IMR-90 (cell line): Measurements from ENCODE around the gene PPP1R9A. TPM values are rescaled to one million over a fixed set of nuclear protein-coding genes. Genes with fewer than 3 reads are reported as not detected.

Experiments used
- ATAC-seq: fragments of 200-7000 bp; cut with Tn5 transposase; 2 replicates; pipeline ENCODE4 v1.9.1; 2020; ENCODE audit warnings: low read depth, mild to moderate bottlenecking, moderate library complexity
- BruUV-seq: library from RNA; stranded (reverse); fragments of 400-500 nt; replicated peaks from 2 replicates; lab custom pipeline; 2021; lab: Mats Ljungman, UMichigan
- CTCF ChIA-PET: fragments of 300-600 bp; formaldehyde crosslinking; extraction: SDS; loops from one replicate; lab custom pipeline; 2021; ENCODE audit warnings: antibody characterized with exemption; lab: Yijun Ruan, JAX
- POLR2A ChIA-PET: fragments of 300-600 bp; sonication (Branson Sonifier 250); formaldehyde crosslinking; loops from one replicate; lab custom pipeline; 2022; ENCODE audit warnings: antibody characterized with exemption; ENCODE audit not compliant: unreplicated experiment; lab: Charles Lee
- DNase-seq: peaks from one replicate; pipeline ENCODE4 v3.0.0; 2013
- H2AFZ ChIP-seq: replicated peaks from 2 replicates; pipeline ENCODE3; 2013; ENCODE audit warnings: low read length, mild to moderate bottlenecking; ENCODE audit not compliant: poor library complexity
- H2AK5ac ChIP-seq: 2 replicates; pipeline ENCODE4 v1.6.1; 2013; ENCODE audit warnings: low read depth, low read length, inconsistent platforms
- H2AK9ac ChIP-seq: replicated peaks from 2 replicates; pipeline ENCODE3; 2013; ENCODE audit warnings: mild to moderate bottlenecking, low read depth, low read length, moderate library complexity; ENCODE audit not compliant: poor library complexity
- H2BK120ac ChIP-seq: 2 replicates; pipeline ENCODE4 v1.6.1; 2013; ENCODE audit warnings: low read depth, low read length, inconsistent platforms
- H2BK15ac ChIP-seq: 3 replicates; pipeline ENCODE4 v1.6.1; 2013; ENCODE audit warnings: low read depth, low read length, inconsistent platforms
- H2BK20ac ChIP-seq: 2 replicates; pipeline ENCODE4 v1.6.1; 2013; ENCODE audit warnings: low read depth, mild to moderate bottlenecking, inconsistent platforms, low read length, moderate library complexity
- H2BK5ac ChIP-seq: 2 replicates; pipeline ENCODE4 v1.6.1; 2013; ENCODE audit warnings: mild to moderate bottlenecking, low read depth, low read length, inconsistent platforms; ENCODE audit not compliant: poor library complexity, severe bottlenecking
- H3K14ac ChIP-seq: replicated peaks from 2 replicates; pipeline ENCODE4 v1.6.1; 2013; ENCODE audit warnings: low read depth, low read length, inconsistent platforms
- H3K18ac ChIP-seq: 2 replicates; pipeline ENCODE4 v1.6.1; 2013; ENCODE audit warnings: low read depth, low read length, control low read depth
- H3K23ac ChIP-seq: 2 replicates; pipeline ENCODE4 v1.6.1; 2013; ENCODE audit warnings: low read depth, low read length, inconsistent platforms
- H3K27ac ChIP-seq: 2 replicates; pipeline ENCODE4 v1.5.1; 2013; ENCODE audit warnings: mild to moderate bottlenecking, control low read depth, low read length; ENCODE audit not compliant: insufficient read depth
- H3K27me3 ChIP-seq: 2 replicates; pipeline ENCODE4 v1.6.1; 2013; ENCODE audit warnings: low read length; ENCODE audit not compliant: control insufficient read depth, insufficient read depth
- H3K36me3 ChIP-seq: 2 replicates; pipeline ENCODE4 v1.6.1; 2013; ENCODE audit warnings: low read length, mixed read lengths; ENCODE audit not compliant: control insufficient read depth, insufficient read depth
- H3K4ac ChIP-seq: 2 replicates; pipeline ENCODE4 v1.6.1; 2013; ENCODE audit warnings: low read depth, low read length, inconsistent platforms
- H3K4me1 ChIP-seq: 2 replicates; pipeline ENCODE4 v1.6.1; 2013; ENCODE audit warnings: low read length, mixed read lengths; ENCODE audit not compliant: control insufficient read depth, insufficient read depth
- H3K4me2 ChIP-seq: 2 replicates; pipeline ENCODE4 v1.6.1; 2013; ENCODE audit warnings: low read depth, mild to moderate bottlenecking, control low read depth, low read length, moderate library complexity
- H3K4me3 ChIP-seq: 2 replicates; pipeline ENCODE4 v1.5.1; 2013; ENCODE audit warnings: low read depth, mild to moderate bottlenecking, control low read depth, low read length, moderate library complexity; ENCODE audit not compliant: insufficient read depth
- H3K56ac ChIP-seq: 2 replicates; pipeline ENCODE4 v1.6.1; 2013; ENCODE audit warnings: low read length, inconsistent platforms; ENCODE audit not compliant: insufficient read depth; ENCODE audit errors: extremely low read depth
- H3K79me1 ChIP-seq, 2 experiments: 2 replicates each; pipeline ENCODE4 v1.6.1; 2013; ENCODE audit warnings: low read length in 2 of 2, inconsistent platforms in 1 of 2, low read depth in 1 of 2
- H3K9ac ChIP-seq: 2 replicates; pipeline ENCODE4 v1.6.1; 2013; ENCODE audit warnings: low read depth, low read length, control low read depth
- H3K9me1 ChIP-seq: 2 replicates; pipeline ENCODE4 v1.6.1; 2013; ENCODE audit warnings: low read length, inconsistent platforms; ENCODE audit not compliant: insufficient read depth
- H3K9me3 ChIP-seq: 2 replicates; pipeline ENCODE4 v1.6.1; 2013; ENCODE audit warnings: low read length; ENCODE audit not compliant: control insufficient read depth, insufficient read depth
- H4K20me1 ChIP-seq: 2 replicates; pipeline ENCODE4 v1.6.1; 2013; ENCODE audit warnings: low read length, inconsistent platforms; ENCODE audit not compliant: insufficient read depth
- H4K5ac ChIP-seq: 2 replicates; pipeline ENCODE4 v1.6.1; 2013; ENCODE audit warnings: mild to moderate bottlenecking, low read depth, low read length, control low read depth
- H4K8ac ChIP-seq, 2 experiments: 2 replicates each; pipeline ENCODE4 v1.6.1; 2013; ENCODE audit warnings: low read depth in 2 of 2, low read length in 2 of 2, control low read depth in 1 of 2, inconsistent platforms in 1 of 2
- H4K91ac ChIP-seq: 2 replicates; pipeline ENCODE4 v1.6.1; 2013; ENCODE audit warnings: low read depth, low read length, inconsistent platforms; ENCODE audit not compliant: insufficient read depth
- BHLHE40 ChIP-seq: fragments of 150-350 bp; IDR thresholded peaks from 2 replicates; pipeline ENCODE4 v1.6.1; 2016; ENCODE audit warnings: mild to moderate bottlenecking, low read depth, low read length
- FOS ChIP-seq: fragments of 150-350 bp; IDR thresholded peaks from 2 replicates; pipeline ENCODE4 v1.6.1; 2016; ENCODE audit warnings: low read depth, low read length
- MAFK ChIP-seq: IDR thresholded peaks from 2 replicates; pipeline ENCODE4 v1.6.1; 2012; ENCODE audit warnings: low read depth, low read length, improper control_type of control experiment
- MAZ ChIP-seq: IDR thresholded peaks from 2 replicates; pipeline ENCODE4 v1.6.1; 2012; ENCODE audit warnings: low read depth, mild to moderate bottlenecking, low read length, improper control_type of control experiment, moderate library complexity, borderline replicate concordance
- MXI1 ChIP-seq: IDR thresholded peaks from 2 replicates; pipeline ENCODE4 v1.6.1; 2012; ENCODE audit warnings: low read depth, mild to moderate bottlenecking, low read length, moderate library complexity, borderline replicate concordance
- RAD21 ChIP-seq: IDR thresholded peaks from 2 replicates; pipeline ENCODE4 v1.6.1; 2012; ENCODE audit warnings: low read length, improper control_type of control experiment
- RCOR1 ChIP-seq: IDR thresholded peaks from 2 replicates; pipeline ENCODE4 v1.6.1; 2012; ENCODE audit warnings: mild to moderate bottlenecking, low read length, improper control_type of control experiment; ENCODE audit not compliant: insufficient replicate concordance
- SMC3 ChIP-seq: fragments of 150-350 bp; IDR thresholded peaks from 2 replicates; pipeline ENCODE4 v1.6.1; 2016; ENCODE audit warnings: low read depth, mild to moderate bottlenecking, antibody characterized with exemption, low read length, moderate library complexity
- WGBS, 2 experiments: methylation state at CpG; one replicate each; pipeline versions ENCODE4 v1.1.5 to v1.1.7; 2013; ENCODE audit warnings: missing lambda C conversion rate in 2 of 2; ENCODE audit not compliant: insufficient read length in 1 of 2; ENCODE audit errors: extremely low coverage in 2 of 2; 5-methylcytosine and 5-hydroxymethylcytosine counted together
- dilution Hi-C: fragments of 300-500 bp; cut with HindIII; formaldehyde crosslinking; loops from one replicate; pipeline ENCODE4 v1.14.3; 2018; ENCODE audit warnings: low sequenced_read_pairs; ENCODE audit not compliant: unreplicated experiment
- in situ Hi-C: fragments of 300-500 bp; cut with MboI; formaldehyde crosslinking; loops from 3 replicates; pipeline ENCODE4 v1.14.3; 2019; ENCODE audit warnings: low sequenced_read_pairs, inconsistent platforms, mixed read lengths
- intact Hi-C: fragments of 100-400 bp; cut with micrococcal nuclease; formaldehyde crosslinking; loops from 2 replicates; pipeline ENCODE4 v1.10.0; 2022
- polyA plus RNA-seq, 3 experiments: library from polyadenylated mRNA; depleted of rRNA; stranded (reverse); fragments of >200 nt; gene quantifications; 2 replicates each; pipeline ENCODE4 v1.2.3, GENCODE V29; 2012; ENCODE audit warnings: low replicate concordance in 1 of 3
- total RNA-seq: library from RNA; depleted of rRNA; stranded (reverse); fragments of >200 nt; gene quantifications from 2 replicates; pipeline ENCODE4 v1.2.3, GENCODE V29; 2012
- TF ChIP-seq, protein P1 (sequence below): conservative IDR thresholded peaks from 2 replicates; pipeline ENCODE4 v1.5.1; 2012; ENCODE audit warnings: mild to moderate bottlenecking, low read depth, low read length, improper control_type of control experiment

The PPP1R9A gene
- total and polyA plus RNA-seq, 2 of the 4 experiments (the other 2 are of a cell fraction): not detected

DNA sequence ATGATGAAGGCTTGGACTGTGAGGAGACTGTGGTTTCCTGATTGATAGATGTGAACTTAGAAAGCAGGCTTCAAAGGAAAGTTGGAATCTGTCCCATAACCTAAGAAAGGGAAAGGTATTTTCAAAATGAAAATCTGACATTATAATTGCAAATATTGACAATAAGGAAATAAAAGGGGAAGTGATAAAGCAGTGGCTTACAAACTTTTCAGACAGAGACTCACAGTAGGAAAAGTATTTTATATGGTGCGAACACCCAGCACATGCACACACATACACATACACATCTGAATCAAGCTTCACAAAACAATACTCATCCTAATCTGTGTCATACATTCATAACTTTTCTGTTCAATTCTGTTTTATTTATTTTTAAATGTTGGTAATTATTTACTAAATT, 412.2 kb downstream of the PPP1R9A start:
- ChIA-PET CTCF (no interaction called here), POLR2A (no interaction called here)
- Histone ChIP-seq H3K79me1 (no peaks in the 10 kb centered on the region), H3K23ac (no peak overlapping the region), H4K5ac (no peak overlapping the region), H2BK20ac (no peak overlapping the region), H3K9me3 (no peaks in the 10 kb centered on the region), H2AFZ (no peak overlapping the region), H3K4me1 (no peaks in the 10 kb centered on the region), H4K91ac (no peak overlapping the region), H2BK15ac (no peak overlapping the region), H3K18ac (no peak overlapping the region), H3K4ac (no peak overlapping the region), H2AK9ac (no peak overlapping the region), H3K14ac (no peak overlapping the region), H2AK5ac (no peak overlapping the region), H2BK120ac (no peak overlapping the region), H3K9ac (no peak overlapping the region), H4K20me1 (no peaks in the 10 kb centered on the region), H3K4me3 (no peak overlapping the region), H3K27me3 (peaks cover 5% of the 10 kb centered on the region; the same call in 1 of the 2 replicates), H3K56ac (no peak overlapping the region), H3K27ac (no peak overlapping the region), H3K36me3 (no peaks in the 10 kb centered on the region), H4K8ac (no peak overlapping the region), H2BK5ac (no peak overlapping the region), H3K9me1 (no peaks in the 10 kb centered on the region), H3K4me2 (no peak overlapping the region)
- ATAC-seq (no peak), DNase-seq (no peak)
- no CpG with 5 or more reads among the region's 1 CpG for WGBS, 2 experiments
- in situ Hi-C loops (no loop called here), dilution Hi-C loops (no loop called here), intact Hi-C loops (no loop called here)
- no TSS peak for BruUV-seq
- TF ChIP-seq RCOR1: no peak
- TF ChIP-seq RAD21: no peak
- TF ChIP-seq MAFK: no peak
- TF ChIP-seq MXI1: no peak
- no peak for TF ChIP-seq MAZ
- TF ChIP-seq, protein P1, sequence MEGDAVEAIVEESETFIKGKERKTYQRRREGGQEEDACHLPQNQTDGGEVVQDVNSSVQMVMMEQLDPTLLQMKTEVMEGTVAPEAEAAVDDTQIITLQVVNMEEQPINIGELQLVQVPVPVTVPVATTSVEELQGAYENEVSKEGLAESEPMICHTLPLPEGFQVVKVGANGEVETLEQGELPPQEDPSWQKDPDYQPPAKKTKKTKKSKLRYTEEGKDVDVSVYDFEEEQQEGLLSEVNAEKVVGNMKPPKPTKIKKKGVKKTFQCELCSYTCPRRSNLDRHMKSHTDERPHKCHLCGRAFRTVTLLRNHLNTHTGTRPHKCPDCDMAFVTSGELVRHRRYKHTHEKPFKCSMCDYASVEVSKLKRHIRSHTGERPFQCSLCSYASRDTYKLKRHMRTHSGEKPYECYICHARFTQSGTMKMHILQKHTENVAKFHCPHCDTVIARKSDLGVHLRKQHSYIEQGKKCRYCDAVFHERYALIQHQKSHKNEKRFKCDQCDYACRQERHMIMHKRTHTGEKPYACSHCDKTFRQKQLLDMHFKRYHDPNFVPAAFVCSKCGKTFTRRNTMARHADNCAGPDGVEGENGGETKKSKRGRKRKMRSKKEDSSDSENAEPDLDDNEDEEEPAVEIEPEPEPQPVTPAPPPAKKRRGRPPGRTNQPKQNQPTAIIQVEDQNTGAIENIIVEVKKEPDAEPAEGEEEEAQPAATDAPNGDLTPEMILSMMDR: no peak
- TF ChIP-seq FOS: no peak
- TF ChIP-seq SMC3: no peak
- no peak for TF ChIP-seq BHLHE40
